GM19099 (cell line): ENCODE data around the gene PAK6.

Experiments used
- POLR2A ChIP-seq: IDR thresholded peaks from 3 replicates; pipeline ENCODE4 v1.6.1; 2011; ENCODE audit warnings: low read depth; ENCODE audit not compliant: insufficient read length; ENCODE audit errors: extremely low read depth

PAK6 gene

DNA sequence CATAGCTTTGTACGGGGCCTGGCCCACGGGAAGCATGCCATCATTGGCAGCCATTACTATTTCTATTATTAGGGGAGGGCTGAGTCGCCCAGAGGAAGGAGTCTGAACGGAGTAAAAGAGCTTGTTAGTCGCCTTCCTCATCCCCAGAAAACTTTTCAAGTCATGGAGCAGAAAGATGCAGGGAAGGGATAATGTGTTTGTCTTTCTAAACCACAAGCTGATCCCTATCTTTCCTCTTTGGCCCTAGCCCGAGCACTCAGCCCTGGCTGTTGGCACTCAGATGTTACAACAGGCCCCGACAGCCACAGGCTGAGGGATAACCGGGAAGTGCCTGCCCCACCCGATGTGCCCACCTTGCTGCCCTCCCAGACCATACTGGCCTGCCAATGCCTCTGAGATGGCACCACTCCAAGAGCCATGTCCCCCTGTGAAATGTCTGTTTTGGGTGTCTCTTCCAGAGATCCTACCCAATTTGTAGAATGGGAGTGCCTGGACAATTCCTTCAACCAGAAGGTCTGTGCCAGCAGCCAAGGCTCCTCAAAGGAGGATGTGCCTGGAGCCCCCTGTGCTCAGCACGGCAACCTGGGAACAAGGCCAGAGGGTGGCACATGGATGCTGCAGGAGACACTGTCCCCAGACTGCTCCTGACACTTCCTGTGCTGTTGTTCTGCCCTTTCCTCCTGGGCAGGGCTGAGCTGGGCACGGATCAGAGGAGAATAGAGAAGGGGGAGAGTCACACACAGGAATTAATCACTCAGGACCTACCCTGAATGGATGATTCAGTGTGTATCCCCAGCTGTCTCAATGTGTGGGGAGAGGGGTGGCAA lies 10.8 kb downstream of the PAK6 start:
- TF ChIP-seq POLR2A = no peak

DNA sequence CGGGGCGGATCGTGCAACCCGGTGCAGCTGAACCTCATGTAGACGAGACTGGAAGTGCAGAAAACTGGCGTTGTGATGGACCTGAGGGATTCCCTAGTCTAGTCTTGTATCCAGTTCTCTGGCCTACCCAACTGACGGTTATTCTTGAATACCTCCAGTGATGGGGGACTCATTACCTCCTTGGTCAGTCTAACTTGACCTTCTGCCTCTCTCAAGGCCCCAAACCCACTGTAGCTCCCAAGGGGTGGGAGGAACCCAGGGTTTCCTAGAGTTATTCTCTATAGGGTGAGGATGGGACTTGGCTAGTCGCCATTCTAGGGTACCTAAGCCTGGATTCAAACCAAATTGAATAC lies 11.4 kb downstream of the PAK6 start:
- no peak for TF ChIP-seq POLR2A

DNA sequence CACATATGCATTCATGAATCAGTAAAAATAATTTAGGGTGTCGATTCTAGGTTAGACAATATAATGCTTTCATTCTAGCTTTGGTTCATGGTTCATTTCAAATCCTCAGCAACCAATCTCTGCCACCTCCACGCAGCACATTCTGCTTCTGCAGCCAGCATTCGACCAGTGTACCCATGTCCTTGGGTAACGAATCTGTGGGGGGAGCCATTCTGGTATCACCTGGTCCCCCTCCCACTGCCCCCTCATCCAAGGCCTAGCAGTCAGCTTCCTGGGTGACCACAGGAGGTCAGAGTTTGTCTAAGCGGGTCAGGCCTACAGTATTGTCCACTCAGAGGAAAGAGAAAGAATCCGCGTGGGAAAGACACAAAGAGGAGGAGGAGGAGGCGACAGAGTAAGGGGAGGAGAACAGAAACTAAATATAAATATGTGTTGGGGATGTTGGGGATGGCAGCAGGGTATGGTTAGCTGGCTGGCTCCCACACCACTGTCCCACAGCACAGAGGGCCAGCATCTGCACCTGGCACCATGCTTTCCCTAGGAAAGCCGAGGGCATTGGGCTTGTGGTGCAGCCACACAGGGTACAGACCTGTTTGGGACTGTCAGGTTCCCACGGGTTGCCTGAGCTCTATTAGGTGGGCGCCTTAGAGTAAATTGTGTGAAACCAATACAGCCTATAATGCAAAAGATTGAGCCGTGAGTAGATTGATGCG lies 12.1 kb downstream of the PAK6 start:
- no peak for TF ChIP-seq POLR2A

DNA sequence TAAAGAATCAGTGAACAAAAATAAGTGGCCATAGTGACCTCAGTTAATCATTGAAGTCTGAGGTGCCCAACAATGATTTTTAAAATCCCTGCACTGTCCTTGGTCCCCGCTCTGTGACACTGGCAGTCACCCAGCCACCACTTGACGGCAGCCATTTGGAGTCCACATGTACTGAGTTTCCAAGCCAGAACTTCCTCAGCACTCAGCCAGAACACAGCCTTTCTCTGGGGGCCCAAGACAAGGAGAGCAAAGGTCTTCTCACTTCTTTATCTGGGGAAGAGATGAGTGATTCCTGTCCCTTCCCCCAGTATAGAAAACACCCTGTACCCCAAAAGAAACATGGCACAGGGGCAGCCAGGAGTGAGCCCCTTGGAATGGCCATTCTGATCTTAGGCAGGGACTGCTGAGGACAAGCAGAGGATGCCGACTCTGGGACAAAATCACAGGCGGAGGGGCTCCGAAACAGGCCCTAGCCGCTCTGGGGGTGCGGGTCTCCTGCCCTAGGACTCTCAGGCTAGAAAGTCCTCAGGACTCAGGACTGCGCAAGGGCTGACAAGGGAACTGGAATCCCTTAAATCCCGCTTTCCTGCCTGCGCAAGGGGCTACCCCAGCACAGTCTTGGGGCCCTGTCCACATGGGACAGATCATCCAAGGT lies 12.8 kb downstream of the PAK6 start:
- TF ChIP-seq POLR2A = no peak

- no peak for TF ChIP-seq POLR2A
Observed at GRCh38 chr15:40252141-40252437, 13.2 kb downstream of the PAK6 start.

- no peak for TF ChIP-seq POLR2A
Observed at GRCh38 chr15:40252438-40253166, 13.7 kb downstream of the PAK6 start.

DNA sequence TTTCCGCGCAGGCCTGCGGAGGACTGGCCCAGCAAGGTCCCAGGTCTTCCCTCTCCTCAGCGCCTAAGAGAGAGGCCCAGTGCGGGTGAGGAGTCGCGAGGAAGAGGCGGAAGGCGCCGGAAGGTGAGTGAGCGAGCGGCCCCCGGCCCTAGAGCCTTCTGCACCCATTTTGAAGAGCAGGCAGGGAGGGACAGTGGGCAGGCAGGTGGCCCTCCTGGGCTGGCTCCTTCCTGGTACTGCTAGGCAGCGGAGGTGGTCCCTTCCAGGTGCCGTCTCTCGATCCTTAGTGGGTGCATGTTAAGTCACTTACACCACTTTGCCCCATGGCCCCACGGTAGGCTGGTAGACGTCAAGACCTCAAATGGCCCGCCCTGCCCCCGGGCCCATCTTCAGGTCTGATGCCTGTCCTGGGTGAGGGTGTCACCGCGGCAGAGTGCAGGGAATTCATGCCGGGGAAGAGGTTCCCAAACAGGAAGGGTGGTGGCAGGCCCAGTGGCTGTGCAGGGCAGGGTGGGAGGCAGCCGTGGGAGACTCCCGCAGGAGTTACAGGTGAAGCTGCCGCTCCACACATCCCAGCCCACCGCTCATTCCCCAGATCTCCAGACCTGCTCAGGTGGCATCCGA lies 14.4 kb downstream of the PAK6 start:
- no peak for TF ChIP-seq POLR2A

GRCh38 chr15:40254452-40254851 lies 15.6 kb downstream of the PAK6 start:
- TF ChIP-seq POLR2A = no peak

GRCh38 chr15:40255033-40255432 lies 16.2 kb downstream of the PAK6 start:
- no peak for TF ChIP-seq POLR2A

- no peak for TF ChIP-seq POLR2A
Observed at GRCh38 chr15:40256638-40257235, 17.9 kb downstream of the PAK6 start.

- TF ChIP-seq POLR2A = no peak
Observed at GRCh38 chr15:40257656-40258450, 19.0 kb downstream of the PAK6 start.

DNA sequence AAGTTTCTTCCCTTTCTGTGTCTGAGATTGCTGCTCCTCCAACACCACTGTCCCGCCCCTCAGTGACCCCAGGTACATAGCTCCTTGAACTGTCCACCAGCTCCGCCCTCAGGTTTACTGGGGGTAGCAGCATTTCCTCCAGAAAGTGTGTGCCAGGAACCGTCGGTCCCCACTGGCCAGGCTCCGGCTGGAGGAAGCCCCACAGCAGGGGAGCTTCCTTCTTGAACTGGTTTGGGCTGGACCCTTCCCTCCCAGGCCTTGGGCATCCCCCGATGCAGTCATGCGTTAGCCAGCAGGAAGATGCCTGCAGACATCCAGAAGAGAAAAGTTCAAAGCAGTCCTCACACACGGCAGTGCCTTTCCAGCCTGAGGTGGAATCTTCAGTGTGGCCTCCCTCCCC lies 19.7 kb downstream of the PAK6 start:
- no peak for TF ChIP-seq POLR2A

DNA sequence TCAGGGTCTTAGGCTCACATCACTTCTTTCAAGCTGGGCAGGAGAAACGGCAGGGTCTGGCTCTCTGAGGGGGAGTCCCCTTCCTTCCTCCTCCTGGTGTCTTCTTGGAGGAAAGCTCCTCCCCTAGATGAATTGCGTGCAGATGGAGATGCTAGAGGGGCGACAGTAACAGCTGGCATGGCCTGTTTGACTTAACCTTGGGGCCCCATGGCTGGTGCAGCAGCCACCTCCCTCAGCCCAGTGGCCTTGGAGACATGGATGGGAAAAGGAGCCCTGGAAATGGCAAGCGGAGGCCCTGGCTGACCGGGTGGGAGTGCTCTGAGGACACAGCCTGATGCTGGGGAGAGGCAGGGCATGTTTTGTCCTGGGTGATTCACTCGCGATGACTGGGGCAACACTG lies 20.2 kb downstream of the PAK6 start:
- no peak for TF ChIP-seq POLR2A
